Neural crest cell (in vitro differentiated cells): ENCODE data around the gene MICU1. TPM values are rescaled to one million over a fixed set of nuclear protein-coding genes. Genes with fewer than 3 reads are reported as not detected.

Experiments used
- DNase-seq: peaks from one replicate; pipeline ENCODE4 v3.0.0; 2021; ENCODE audit warnings: low read depth, mixed read lengths, low spot score
- H3K27ac Mint-ChIP-seq: one replicate; pipeline ENCODE4 v1.8.0; 2021; ENCODE audit warnings: mild to moderate bottlenecking, mixed read lengths; ENCODE audit not compliant: unreplicated experiment
- H3K27me3 Mint-ChIP-seq: 2 replicates; pipeline ENCODE4 v1.8.0; 2021; ENCODE audit warnings: low read depth, mild to moderate bottlenecking, mixed read lengths
- H3K36me3 Mint-ChIP-seq: 2 replicates; pipeline ENCODE4 v1.8.0; 2021; ENCODE audit warnings: low read depth, mild to moderate bottlenecking, mixed read lengths
- H3K4me1 Mint-ChIP-seq: 2 replicates; pipeline ENCODE4 v1.8.0; 2021; ENCODE audit warnings: mixed read lengths
- H3K4me3 Mint-ChIP-seq: one replicate; pipeline ENCODE4 v1.8.0; 2021; ENCODE audit warnings: mild to moderate bottlenecking, mixed read lengths
- H3K9me3 Mint-ChIP-seq: 2 replicates; pipeline ENCODE4 v1.8.0; 2021; ENCODE audit warnings: mixed read lengths
- total RNA-seq: library from RNA; stranded (reverse); gene quantifications from 2 replicates; pipeline ENCODE4 v1.2.1, GENCODE V29; 2021
- TF ChIP-seq, protein P1 (sequence below): fragments of 200-600 bp; sonication (generic); conservative IDR thresholded peaks from 2 replicates; pipeline ENCODE4 v1.5.0; 2021; ENCODE audit warnings: antibody characterized with exemption, mild to moderate bottlenecking

Gene MICU1
- total RNA-seq, 1 donor from 2014 or later: 34.1 TPM

DNA sequence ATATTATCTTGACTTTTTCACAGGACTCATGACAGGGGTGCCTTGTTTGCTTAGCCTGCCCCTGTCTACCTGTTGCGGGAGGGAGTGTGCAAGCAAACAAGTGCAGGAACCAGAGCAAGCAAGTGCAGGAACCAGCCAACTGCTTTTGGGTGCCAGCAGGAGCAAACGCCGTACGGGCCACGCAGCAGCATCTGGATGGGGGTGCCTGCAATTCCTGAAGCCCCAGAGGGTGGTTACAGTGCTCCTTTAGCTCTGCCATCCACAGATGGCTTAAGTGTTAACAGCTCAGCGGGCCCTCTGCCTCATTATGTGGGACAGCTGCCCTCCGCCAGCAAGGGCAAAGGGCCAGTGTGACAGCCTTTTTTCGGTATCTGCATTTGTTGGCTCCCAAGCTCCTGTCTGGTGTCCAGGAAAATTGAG, 83.5 kb downstream of the MICU1 start:
- Mint-ChIP-seq H3K4me3 (no peak overlapping the region), H3K27ac (no peak overlapping the region), H3K9me3 (peaks cover 3% of the 10 kb centered on the region), H3K27me3 (no peaks in the 10 kb centered on the region), H3K36me3 (peaks cover 33% of the 10 kb centered on the region), H3K4me1 (no peaks in the 10 kb centered on the region)
- no peak for DNase-seq
- TF ChIP-seq, protein P1, sequence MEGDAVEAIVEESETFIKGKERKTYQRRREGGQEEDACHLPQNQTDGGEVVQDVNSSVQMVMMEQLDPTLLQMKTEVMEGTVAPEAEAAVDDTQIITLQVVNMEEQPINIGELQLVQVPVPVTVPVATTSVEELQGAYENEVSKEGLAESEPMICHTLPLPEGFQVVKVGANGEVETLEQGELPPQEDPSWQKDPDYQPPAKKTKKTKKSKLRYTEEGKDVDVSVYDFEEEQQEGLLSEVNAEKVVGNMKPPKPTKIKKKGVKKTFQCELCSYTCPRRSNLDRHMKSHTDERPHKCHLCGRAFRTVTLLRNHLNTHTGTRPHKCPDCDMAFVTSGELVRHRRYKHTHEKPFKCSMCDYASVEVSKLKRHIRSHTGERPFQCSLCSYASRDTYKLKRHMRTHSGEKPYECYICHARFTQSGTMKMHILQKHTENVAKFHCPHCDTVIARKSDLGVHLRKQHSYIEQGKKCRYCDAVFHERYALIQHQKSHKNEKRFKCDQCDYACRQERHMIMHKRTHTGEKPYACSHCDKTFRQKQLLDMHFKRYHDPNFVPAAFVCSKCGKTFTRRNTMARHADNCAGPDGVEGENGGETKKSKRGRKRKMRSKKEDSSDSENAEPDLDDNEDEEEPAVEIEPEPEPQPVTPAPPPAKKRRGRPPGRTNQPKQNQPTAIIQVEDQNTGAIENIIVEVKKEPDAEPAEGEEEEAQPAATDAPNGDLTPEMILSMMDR: no peak

DNA sequence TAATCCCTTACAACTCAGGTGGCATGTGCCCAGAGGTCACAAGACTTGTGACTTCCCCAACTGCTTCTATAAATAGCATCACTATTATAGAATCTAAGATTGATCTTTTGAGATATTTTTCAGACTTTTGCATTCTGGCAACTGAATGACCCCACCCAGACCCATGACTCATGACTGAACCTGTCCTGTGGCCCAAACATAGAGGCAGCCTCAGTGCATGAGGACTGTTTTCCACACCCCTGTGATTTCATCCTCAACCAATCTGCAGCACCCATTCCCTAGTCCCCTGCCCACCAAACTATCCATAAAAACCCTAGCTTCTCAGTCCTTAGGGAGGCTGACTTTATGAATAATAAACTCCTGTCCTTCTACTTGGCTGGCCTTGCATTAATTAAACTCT, 84.5 kb downstream of the MICU1 start:
- Mint-ChIP-seq H3K36me3 (peaks cover 33% of the 10 kb centered on the region), H3K4me3 (no peak overlapping the region), H3K27ac (no peak overlapping the region), H3K27me3 (no peaks in the 10 kb centered on the region), H3K9me3 (peaks cover 3% of the 10 kb centered on the region), H3K4me1 (no peaks in the 10 kb centered on the region)
- no peak for DNase-seq
- TF ChIP-seq, protein P1: no peak

- H3K4me1 Mint-ChIP-seq: no peaks in the 10 kb centered on the region
- peaks cover 30% of the 10 kb centered on the region for H3K36me3 Mint-ChIP-seq
- H3K27ac Mint-ChIP-seq: no peak overlapping the region
- no peaks in the 10 kb centered on the region for H3K27me3 Mint-ChIP-seq
- TF ChIP-seq, protein P1: no peak
- H3K4me3 Mint-ChIP-seq: no peak overlapping the region
- no peak for DNase-seq
- peaks cover 3% of the 10 kb centered on the region for H3K9me3 Mint-ChIP-seq
Observed at GRCh38 chr10:72540193-72540807, 85.6 kb downstream of the MICU1 start.

DNA sequence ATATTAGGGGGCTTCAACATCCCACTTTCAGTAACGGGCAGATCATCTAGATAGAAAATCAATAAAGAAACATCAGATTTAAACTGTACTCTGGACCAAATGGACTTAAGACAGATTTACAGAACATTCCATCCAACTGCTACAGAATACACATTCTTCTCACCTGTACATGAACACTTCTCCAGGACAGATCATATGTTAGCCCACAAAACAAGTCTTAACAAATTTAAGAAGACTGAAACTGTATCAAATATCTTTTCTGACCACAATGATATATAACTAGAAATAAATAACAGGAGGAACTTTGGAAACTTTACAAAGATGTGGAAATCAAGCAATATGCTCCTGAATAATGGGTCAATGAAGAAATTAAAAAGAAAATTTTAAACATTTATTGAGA, 86.7 kb downstream of the MICU1 start:
- TF ChIP-seq, protein P1: no peak
- Mint-ChIP-seq H3K36me3 (peaks cover 28% of the 10 kb centered on the region), H3K9me3 (peaks cover 3% of the 10 kb centered on the region), H3K27me3 (no peaks in the 10 kb centered on the region), H3K27ac (no peak overlapping the region), H3K4me1 (peaks cover 6% of the 10 kb centered on the region), H3K4me3 (no peak overlapping the region)
- no peak for DNase-seq

GRCh38 chr10:72525689-72526088, 100.2 kb downstream of the MICU1 start:
- H3K27ac Mint-ChIP-seq: no peak overlapping the region
- H3K9me3 Mint-ChIP-seq: no peaks in the 10 kb centered on the region
- TF ChIP-seq, protein P1: no peak
- H3K27me3 Mint-ChIP-seq: no peaks in the 10 kb centered on the region
- no peaks in the 10 kb centered on the region for H3K4me1 Mint-ChIP-seq
- H3K4me3 Mint-ChIP-seq: no peak overlapping the region
- no peak for DNase-seq
- no peaks in the 10 kb centered on the region for H3K36me3 Mint-ChIP-seq
